GM21717 (cell line): ENCODE results near the gene CNTNAP2.

ENCODE experiments used
- ATAC-seq: cut with Tn5 transposase; IDR thresholded peaks from one replicate; pipeline ENCODE4 v1.9.1; 2021; ENCODE audit warnings: mild to moderate bottlenecking, moderate library complexity; ENCODE audit not compliant: unreplicated experiment

CNTNAP2 gene

GRCh38 chr7:146660839-146661238, 544.2 kb downstream of the CNTNAP2 start:
- no peak for ATAC-seq

- no peak for ATAC-seq
Observed at GRCh38 chr7:146661435-146661834, 544.8 kb downstream of the CNTNAP2 start.

GRCh38 chr7:146661929-146662328, 545.3 kb downstream of the CNTNAP2 start:
- no peak for ATAC-seq

DNA sequence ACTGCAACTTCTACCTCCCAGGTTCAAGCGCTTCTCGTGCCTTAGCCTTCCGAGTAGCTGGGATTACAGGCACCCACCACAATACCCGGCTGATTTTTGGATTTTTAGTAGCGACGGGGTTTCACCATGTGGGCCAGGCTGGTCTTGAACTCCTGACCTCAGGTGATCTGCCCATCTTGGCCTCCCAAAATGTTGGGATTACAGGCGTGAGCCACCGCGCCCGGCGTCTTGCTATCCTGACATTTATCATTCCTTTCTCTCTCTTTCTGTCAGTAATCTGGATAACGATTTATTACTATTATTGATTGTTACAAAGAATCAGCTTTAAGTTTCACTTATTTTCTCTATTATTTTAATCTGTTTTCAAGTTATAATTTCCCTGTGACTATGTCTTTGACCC, 548.4 kb downstream of the CNTNAP2 start:
- no peak for ATAC-seq

- no peak for ATAC-seq
Observed at GRCh38 chr7:146670532-146670931, 553.9 kb downstream of the CNTNAP2 start.

GRCh38 chr7:146681487-146681886, 564.9 kb downstream of the CNTNAP2 start:
- no peak for ATAC-seq

DNA sequence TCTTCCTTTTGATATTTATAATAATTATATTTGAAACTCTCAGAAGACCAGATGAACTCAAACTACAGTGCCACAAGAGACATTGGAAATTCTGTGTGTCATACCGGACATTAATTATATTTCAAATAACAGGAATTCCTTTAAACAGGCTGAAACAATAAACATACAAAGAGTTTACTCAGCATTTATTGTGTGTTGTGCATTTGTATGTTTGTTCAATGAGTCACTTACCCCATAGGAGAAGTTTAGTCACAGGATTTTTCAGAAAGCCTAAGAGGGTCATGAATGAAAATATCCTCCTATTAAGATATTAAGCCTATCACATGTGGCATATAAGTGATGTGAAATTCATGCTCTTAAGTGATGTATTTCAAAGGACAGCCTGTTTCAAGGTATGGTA, 566.8 kb downstream of the CNTNAP2 start:
- ATAC-seq: no peak

GRCh38 chr7:146690987-146691386, 574.4 kb downstream of the CNTNAP2 start:
- no peak for ATAC-seq

- no peak for ATAC-seq
Observed at GRCh38 chr7:146698995-146699610, 582.5 kb downstream of the CNTNAP2 start.

DNA sequence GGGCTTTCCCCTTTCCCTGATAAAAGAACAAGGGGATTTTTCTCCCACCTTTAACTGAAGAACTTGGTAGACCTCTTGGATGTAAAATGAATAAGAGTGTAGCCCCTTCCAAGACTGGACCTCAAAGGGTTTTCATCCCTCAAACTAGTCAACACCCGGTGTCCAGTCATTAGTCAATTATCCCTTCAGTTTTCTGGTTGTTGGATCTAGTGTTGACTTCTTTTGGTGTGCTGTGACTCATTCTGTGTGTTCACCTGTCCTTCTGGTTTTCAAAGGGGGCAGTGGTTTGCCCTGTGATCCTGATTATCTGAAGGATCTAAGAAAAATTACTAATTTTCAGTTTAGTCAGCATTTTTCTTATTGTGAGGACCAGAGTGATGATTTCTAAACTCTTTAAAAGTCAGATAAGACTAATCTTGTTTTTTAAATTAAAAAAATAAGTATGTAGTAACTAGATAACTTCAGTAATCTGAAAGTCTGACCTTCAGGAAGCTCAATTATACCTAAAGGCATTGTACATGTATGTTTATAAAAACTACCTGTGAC, 583.5 kb downstream of the CNTNAP2 start:
- ATAC-seq: no peak

DNA sequence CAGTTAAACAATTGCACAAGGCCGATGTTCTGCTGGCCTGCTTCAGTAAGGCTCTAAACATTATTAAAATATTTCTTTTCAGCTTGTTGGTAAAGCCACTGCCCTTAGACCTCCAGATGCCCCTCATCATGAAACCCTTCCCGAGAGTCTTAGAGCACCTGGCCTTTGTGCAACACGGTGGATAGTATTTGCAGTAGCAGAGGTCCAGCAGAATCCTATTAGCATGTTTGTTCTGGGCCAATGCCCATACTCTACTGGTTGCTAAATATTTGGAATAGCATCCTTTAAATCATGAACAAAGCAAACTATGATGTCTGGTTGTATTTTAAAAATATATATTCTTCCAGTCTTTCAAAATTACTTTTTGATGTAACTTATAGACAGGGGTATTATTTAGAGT, 584.6 kb downstream of the CNTNAP2 start:
- ATAC-seq: no peak

DNA sequence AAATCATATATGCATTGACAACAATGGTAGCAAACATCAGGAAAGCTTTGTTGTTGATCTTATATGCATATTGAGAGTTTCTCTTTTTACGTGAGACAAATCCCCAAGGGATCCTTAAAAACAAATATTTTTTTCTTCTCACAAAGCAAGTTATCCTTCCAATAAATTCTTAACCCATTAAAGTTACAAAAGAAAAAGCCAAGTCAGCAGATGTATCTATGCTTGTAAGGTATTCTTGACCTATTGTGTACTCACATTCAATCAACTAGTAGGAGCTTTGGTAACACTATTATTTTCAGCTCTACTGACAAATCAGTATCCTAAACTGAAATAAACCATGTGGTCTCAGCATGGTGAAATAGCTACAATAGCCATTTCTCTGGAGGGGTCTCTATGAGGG, 586.3 kb downstream of the CNTNAP2 start:
- ATAC-seq: no peak

DNA sequence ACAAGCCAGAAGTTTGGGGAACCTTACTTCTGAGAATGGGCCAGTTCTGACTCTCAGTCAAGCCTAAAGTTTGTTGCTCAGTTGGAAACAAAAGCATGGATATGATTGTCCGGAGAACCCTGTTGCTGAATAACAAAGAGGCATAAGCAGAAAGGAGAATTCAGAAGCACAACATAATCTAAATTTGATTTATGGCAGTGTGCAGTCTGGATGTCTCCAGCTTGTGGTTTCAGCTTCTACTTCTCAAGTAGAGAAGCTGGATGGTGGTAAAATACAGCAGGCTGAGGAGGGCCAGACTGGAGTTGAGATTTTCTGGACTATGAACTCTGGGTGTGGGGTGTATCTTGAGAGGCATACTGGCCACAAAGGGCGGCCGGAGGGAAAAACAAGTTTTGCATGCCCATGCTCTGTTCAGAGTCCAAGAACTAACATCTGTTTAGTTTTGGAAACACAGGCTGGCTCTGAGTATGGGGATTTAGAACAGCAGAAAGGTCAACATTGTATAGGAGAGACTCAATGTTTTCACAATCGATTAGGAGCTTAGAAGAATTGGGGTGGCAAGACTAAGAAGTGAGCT, 592.9 kb downstream of the CNTNAP2 start:
- no peak for ATAC-seq

- no peak for ATAC-seq
Observed at GRCh38 chr7:146713205-146713604, 596.6 kb downstream of the CNTNAP2 start.

GRCh38 chr7:146713934-146714333, 597.3 kb downstream of the CNTNAP2 start:
- ATAC-seq: no peak

- no peak for ATAC-seq
Observed at GRCh38 chr7:146720195-146720594, 603.6 kb downstream of the CNTNAP2 start.

GRCh38 chr7:146722986-146723385, 606.4 kb downstream of the CNTNAP2 start:
- no peak for ATAC-seq

GRCh38 chr7:146725520-146725919, 608.9 kb downstream of the CNTNAP2 start:
- ATAC-seq: no peak

- no peak for ATAC-seq
Observed at GRCh38 chr7:146728141-146728540, 611.5 kb downstream of the CNTNAP2 start.

- ATAC-seq: no peak
Observed at GRCh38 chr7:146728611-146729010, 612.0 kb downstream of the CNTNAP2 start.

GRCh38 chr7:146731185-146731584, 614.6 kb downstream of the CNTNAP2 start:
- ATAC-seq: no peak

- no peak for ATAC-seq
Observed at GRCh38 chr7:146735992-146736391, 619.4 kb downstream of the CNTNAP2 start.
